ENCODE measurements around the gene DSP. TPM values are rescaled to one million over a fixed set of nuclear protein-coding genes. Genes with fewer than 3 reads are reported as not detected.

The DSP gene
- total and polyA plus RNA-seq, 2 of the 13 experiments (the other 11 are each of a cell fraction or from before 2014, with no cell fraction given), result 89.8 to 117 TPM

- TF ChIP-seq ZNF33A (CRISPR knock-in tag; IDR thresholded peaks at IDR 0.05; ENCODE audit: borderline replicate concordance) (peak; percentile 99; the same call in 1 of the 2 replicates), MEIS1 (CRISPR knock-in tag; IDR thresholded peaks at IDR 0.05; ENCODE audit: borderline replicate concordance) (peak; percentile 88), BCL3 (CRISPR knock-in tag; IDR thresholded peaks at IDR 0.05) (peak; percentile 79), ESRRA (CRISPR knock-in tag; IDR thresholded peaks at IDR 0.05; ENCODE audit: low read depth) (peak; percentile 78; the same call in 1 of the 2 replicates), GMEB2 (CRISPR knock-in tag; IDR thresholded peaks at IDR 0.05; ENCODE audit: low read depth) (no peak; the same call in 1 of the 2 replicates), GZF1 (CRISPR knock-in tag; IDR thresholded peaks at IDR 0.05) (0 out of 2 replicates have a peak, but pooled peaks have one; percentile 72), ZBTB26 (CRISPR knock-in tag; IDR thresholded peaks at IDR 0.05; ENCODE audit: borderline replicate concordance) (peak; percentile 95), NFYB (CRISPR knock-in tag; IDR thresholded peaks at IDR 0.05) (peak; percentile 54), ZNF652 (CRISPR knock-in tag; IDR thresholded peaks at IDR 0.05; ENCODE audit: borderline replicate concordance, low read depth) (no peak; the same call in 1 of the 2 replicates), ONECUT2 (CRISPR knock-in tag; IDR thresholded peaks at IDR 0.05) (0 out of 2 replicates have a peak, but pooled peaks have one; percentile 18), CHCHD3 (CRISPR knock-in tag; IDR thresholded peaks at IDR 0.05) (no peak), TAF1 (CRISPR knock-in tag; IDR thresholded peaks at IDR 0.05) (peak; percentile 61; the same call in 1 of the 2 replicates), ZNF607 (CRISPR knock-in tag; IDR thresholded peaks at IDR 0.05; ENCODE audit: borderline replicate concordance) (peak; percentile 88; the same call in 1 of the 2 replicates), JARID2 (CRISPR knock-in tag; IDR thresholded peaks at IDR 0.05; ENCODE audit: insufficient replicate concordance) (peak; percentile 66), HOXA7 (CRISPR knock-in tag; IDR thresholded peaks at IDR 0.05) (no peak), MIER2 (CRISPR knock-in tag; IDR thresholded peaks at IDR 0.05) (peak; percentile 76; the same call in 1 of the 2 replicates), ZNF17 (CRISPR knock-in tag; IDR thresholded peaks at IDR 0.05) (no peak), KLF13 (CRISPR knock-in tag; IDR thresholded peaks at IDR 0.05) (no peak), NR0B2 (CRISPR knock-in tag; IDR thresholded peaks at IDR 0.05) (peak; percentile 89; the same call in 1 of the 2 replicates), NR2F6 (IDR thresholded peaks at IDR 0.05) (peak; percentile 87), NR2F6 (CRISPR knock-in tag; IDR thresholded peaks at IDR 0.05) (peak; percentile 88), ZNF484 (CRISPR knock-in tag; IDR thresholded peaks at IDR 0.05; ENCODE audit: borderline replicate concordance, low read depth) (no peak), RBM22 (optimal IDR thresholded peaks at IDR 0.05; ENCODE audit: low read length) (peak; percentile 81), PLRG1 (conservative IDR thresholded peaks at IDR 0.05) (no peak), ZMYM3 (CRISPR knock-in tag; IDR thresholded peaks at IDR 0.05) (peak; percentile 92), ZNF550 (CRISPR knock-in tag; IDR thresholded peaks at IDR 0.05; ENCODE audit: borderline replicate concordance) (no peak), RNF2 (conservative IDR thresholded peaks at IDR 0.05; ENCODE audit: low read depth) (0 out of 2 replicates have a peak, but pooled peaks have one; percentile 60)
Observed at GRCh38 chr6:7561153-7561964, 19.9 kb downstream of the DSP start (continued).
